H1 (cell line): ENCODE measurements around the gene NEK11. TPM values are rescaled to one million over a fixed set of nuclear protein-coding genes. Genes with fewer than 3 reads are reported as not detected.
A peak's percentile ranks its signal among the peaks of the same experiment; 100 is the strongest.

Experiments
- BRCA1 ChIP-seq: IDR thresholded peaks from 2 replicates; pipeline ENCODE4 v1.6.1; 2012; ENCODE audit warnings: low read depth, low read length, improper control_type of control experiment
- CBX8 ChIP-seq: fragments of 300-800, 300-1000 bp; sonication (generic); IDR thresholded peaks from 2 replicates; pipeline ENCODE4 v1.7.1; 2016; ENCODE audit warnings: low read depth, low read length, borderline replicate concordance
- CEBPB ChIP-seq: IDR thresholded peaks from 2 replicates; pipeline ENCODE4 v1.6.1; 2012; ENCODE audit warnings: low read depth, low read length
- E2F6 ChIP-seq: IDR thresholded peaks from 2 replicates; pipeline ENCODE4 v1.6.1; 2012; ENCODE audit warnings: inconsistent platforms
- JUN ChIP-seq: IDR thresholded peaks from 2 replicates; pipeline ENCODE4 v1.6.1; 2011; ENCODE audit warnings: low read depth, mild to moderate bottlenecking, improper control_type of control experiment, low read length
- JUND ChIP-seq: IDR thresholded peaks from 2 replicates; pipeline ENCODE4 v1.6.1; 2011; ENCODE audit warnings: mild to moderate bottlenecking, improper control_type of control experiment, low read length
- KDM1A ChIP-seq: fragments of 200-600, 300-600 bp; sonication (generic); IDR thresholded peaks from 2 replicates; pipeline ENCODE4 v1.7.1; 2016; ENCODE audit warnings: mild to moderate bottlenecking, low read length, borderline replicate concordance
- KDM5A ChIP-seq: fragments of 200-600 bp; IDR thresholded peaks from 2 replicates; pipeline ENCODE4 v1.7.1; 2012; ENCODE audit warnings: mild to moderate bottlenecking, low read length, inconsistent platforms, mixed read lengths
- NANOG ChIP-seq: IDR thresholded peaks from 2 replicates; pipeline ENCODE4 v1.6.1; 2011; ENCODE audit warnings: low read length, low read depth, mild to moderate bottlenecking, inconsistent platforms; ENCODE audit not compliant: insufficient read depth, poor library complexity, severe bottlenecking
- NRF1 ChIP-seq: IDR thresholded peaks from 2 replicates; pipeline ENCODE4 v1.6.1; 2011; ENCODE audit warnings: mild to moderate bottlenecking, low read depth, low read length, improper control_type of control experiment
- PHF8 ChIP-seq: fragments of 200-600 bp; sonication (generic); conservative IDR thresholded peaks from 2 replicates; pipeline ENCODE4 v1.7.1; 2012; ENCODE audit warnings: low read depth, mild to moderate bottlenecking, inconsistent platforms, low read length, moderate library complexity
- RFX5 ChIP-seq: IDR thresholded peaks from 2 replicates; pipeline ENCODE4 v1.6.1; 2011; ENCODE audit warnings: low read depth, low read length, improper control_type of control experiment, borderline replicate concordance
- RNF2 ChIP-seq: fragments of 200-900, 300-1000 bp; sonication (generic); IDR thresholded peaks from 2 replicates; pipeline ENCODE4 v1.7.1; 2016; ENCODE audit warnings: borderline replicate concordance, low read depth, mild to moderate bottlenecking, antibody characterized with exemption, low read length; ENCODE audit not compliant: poor library complexity, severe bottlenecking; ENCODE audit errors: missing control alignments
- RXRA ChIP-seq: IDR thresholded peaks from 2 replicates; pipeline ENCODE4 v1.6.1; 2011; ENCODE audit warnings: low read depth, mild to moderate bottlenecking, low read length, moderate library complexity; ENCODE audit not compliant: insufficient read depth
- SIN3A ChIP-seq, 2 experiments: IDR thresholded peaks in 1 of 2; conservative IDR thresholded peaks in 1 of 2; 2 replicates each; pipeline ENCODE4 v1.6.1; 2011 to 2012; ENCODE audit warnings: low read length in 2 of 2, improper control_type of control experiment in 1 of 2, low read depth in 1 of 2, mild to moderate bottlenecking in 1 of 2
- SIRT6 ChIP-seq: IDR thresholded peaks from one replicate; pipeline ENCODE4 v1.7.1; 2012; ENCODE audit warnings: low read length, inconsistent platforms
- TBP ChIP-seq: IDR thresholded peaks from 2 replicates; pipeline ENCODE4 v1.6.1; 2011; ENCODE audit warnings: low read depth, low read length, improper control_type of control experiment
- TEAD4 ChIP-seq: IDR thresholded peaks from 2 replicates; pipeline ENCODE4 v1.6.1; 2012; ENCODE audit warnings: low read depth, low read length, inconsistent platforms, mixed read lengths
- YY1 ChIP-seq: IDR thresholded peaks from 2 replicates; pipeline ENCODE4 v1.6.1; 2011; ENCODE audit warnings: low read depth, mild to moderate bottlenecking, low read length
- polyA plus RNA-seq, 7 experiments: library from polyadenylated mRNA; depleted of rRNA in 3 of 7; stranded (reverse) in 5 of 7; unstranded in 2 of 7; fragments of >200 nt in 5 of 7; fragments of 200-250 nt in 2 of 7; gene quantifications; 1 replicate in 5 of 7; 2 replicates in 1 of 7; 4 replicates in 1 of 7; pipeline versions ENCODE4 v1.2.1 to v1.2.3, GENCODE V29; 2011 to 2013; ENCODE audit warnings: missing spikeins in 2 of 7, mixed read lengths in 2 of 7
- total RNA-seq: library from RNA; stranded (reverse); fragmentation: NEBNext Ultra II Directional; extraction: Animal tissue kit (Norgen Biotek cat#: 25700); gene quantifications from 2 replicates; pipeline ENCODE4 v1.2.1, GENCODE V29; 2021
- TF ChIP-seq, protein P1 (sequence below), 3 experiments: IDR thresholded peaks; 1 replicate in 2 of 3; 2 replicates in 1 of 3; pipeline versions ENCODE4 v1.5.1 to v1.6.1; 2011; ENCODE audit warnings: low read length in 3 of 3, mild to moderate bottlenecking in 3 of 3, inconsistent platforms in 2 of 3, low read depth in 1 of 3, moderate library complexity in 1 of 3; ENCODE audit not compliant: insufficient read depth in 1 of 3; ENCODE audit errors: control extremely low read depth in 1 of 3

NEK11 gene
- total and polyA plus RNA-seq, 2 of the 8 experiments (the other 6 are each of a cell fraction or from before 2014, with no cell fraction given) = 0.60 TPM; not detected in 1

DNA sequence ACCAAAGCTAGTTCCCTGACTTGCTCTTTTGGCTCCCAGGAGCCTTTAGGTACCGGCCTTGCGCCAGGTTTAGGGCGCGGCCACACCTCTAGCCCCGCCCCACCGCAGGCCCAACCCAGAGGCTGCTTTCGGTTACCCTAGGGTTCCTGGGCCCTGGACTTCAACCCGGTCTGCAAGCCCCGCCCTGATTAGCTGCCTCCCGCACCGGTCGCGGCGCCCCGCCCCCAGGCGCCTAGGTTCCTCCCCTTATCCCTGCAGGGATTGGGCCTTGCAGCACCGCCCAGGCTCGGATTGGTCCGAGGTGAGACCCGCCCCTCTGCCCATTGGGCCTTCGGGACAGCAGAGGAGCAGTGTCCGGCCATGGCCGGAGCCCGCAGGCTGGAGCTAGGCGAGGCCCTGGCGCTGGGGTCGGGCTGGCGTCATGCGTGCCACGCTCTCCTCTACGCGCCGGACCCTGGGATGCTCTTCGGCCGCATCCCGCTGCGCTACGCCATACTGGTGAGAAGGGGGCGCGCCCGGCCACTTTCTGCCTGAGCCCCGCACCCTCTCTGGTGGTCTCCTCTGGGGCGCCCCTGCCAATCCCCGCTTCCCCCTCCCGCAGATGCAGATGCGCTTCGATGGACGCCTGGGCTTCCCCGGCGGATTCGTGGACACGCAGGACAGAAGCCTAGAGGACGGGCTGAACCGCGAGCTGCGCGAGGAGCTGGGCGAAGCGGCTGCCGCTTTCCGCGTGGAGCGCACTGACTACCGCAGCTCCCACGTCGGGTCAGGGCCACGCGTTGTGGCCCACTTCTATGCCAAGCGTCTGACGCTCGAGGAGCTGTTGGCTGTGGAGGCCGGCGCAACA is 355.0 kb downstream of the NEK11 start, which contains the start of gene NUDT16 (continued):
- TF ChIP-seq RXRA (no peak), BRCA1 (no peak), RNF2 (no peak), KDM5A (no peak), PHF8 (peak; percentile 95), SIRT6 (no peak), E2F6 (peak; percentile 42), TEAD4 (no peak), YY1 (peak; percentile 83; the same call in 1 of the 2 replicates), TBP (peak; percentile 79), SIN3A (conservative IDR thresholded peaks at IDR 0.05 in 1 of 2, IDR thresholded peaks at IDR 0.05 in 1 of 2; ENCODE audit: low read depth in 1 of 2, low read length in 2 of 2) (peak; percentile 4 to 42; a peak in 1 of 4 replicates), RFX5 (no peak), KDM1A (no peak), CEBPB (no peak), JUND (no peak; the same call in 1 of the 2 replicates), NANOG (no peak), CBX8 (no peak), NRF1 (no peak), JUN (peak; percentile 72; the same call in 1 of the 2 replicates)
- TF ChIP-seq, protein P1, sequence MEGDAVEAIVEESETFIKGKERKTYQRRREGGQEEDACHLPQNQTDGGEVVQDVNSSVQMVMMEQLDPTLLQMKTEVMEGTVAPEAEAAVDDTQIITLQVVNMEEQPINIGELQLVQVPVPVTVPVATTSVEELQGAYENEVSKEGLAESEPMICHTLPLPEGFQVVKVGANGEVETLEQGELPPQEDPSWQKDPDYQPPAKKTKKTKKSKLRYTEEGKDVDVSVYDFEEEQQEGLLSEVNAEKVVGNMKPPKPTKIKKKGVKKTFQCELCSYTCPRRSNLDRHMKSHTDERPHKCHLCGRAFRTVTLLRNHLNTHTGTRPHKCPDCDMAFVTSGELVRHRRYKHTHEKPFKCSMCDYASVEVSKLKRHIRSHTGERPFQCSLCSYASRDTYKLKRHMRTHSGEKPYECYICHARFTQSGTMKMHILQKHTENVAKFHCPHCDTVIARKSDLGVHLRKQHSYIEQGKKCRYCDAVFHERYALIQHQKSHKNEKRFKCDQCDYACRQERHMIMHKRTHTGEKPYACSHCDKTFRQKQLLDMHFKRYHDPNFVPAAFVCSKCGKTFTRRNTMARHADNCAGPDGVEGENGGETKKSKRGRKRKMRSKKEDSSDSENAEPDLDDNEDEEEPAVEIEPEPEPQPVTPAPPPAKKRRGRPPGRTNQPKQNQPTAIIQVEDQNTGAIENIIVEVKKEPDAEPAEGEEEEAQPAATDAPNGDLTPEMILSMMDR (IDR thresholded peaks at IDR 0.05; ENCODE audit: control extremely low read depth in 1 of 3, insufficient read depth in 1 of 3, low read depth in 1 of 3, low read length in 3 of 3) = peak in 1 of 3 experiments; percentile 8; a peak in 1 of 4 replicates
